COLO829 (cell line): ENCODE data around the gene IFRD1.
"Not testable (repeated sequence)": the region's sequence is repeated elsewhere in the genome, so short reads cannot be mapped to it uniquely, and the experiment has no call there.

Experiments used
- DNase-seq: peaks from one replicate; pipeline ENCODE4 v3.0.0; 2012; ENCODE audit warnings: low spot score

Gene IFRD1

GRCh38 chr7:112488264-112488552 lies 37.9 kb downstream of the IFRD1 start:
- no peak for DNase-seq

DNA sequence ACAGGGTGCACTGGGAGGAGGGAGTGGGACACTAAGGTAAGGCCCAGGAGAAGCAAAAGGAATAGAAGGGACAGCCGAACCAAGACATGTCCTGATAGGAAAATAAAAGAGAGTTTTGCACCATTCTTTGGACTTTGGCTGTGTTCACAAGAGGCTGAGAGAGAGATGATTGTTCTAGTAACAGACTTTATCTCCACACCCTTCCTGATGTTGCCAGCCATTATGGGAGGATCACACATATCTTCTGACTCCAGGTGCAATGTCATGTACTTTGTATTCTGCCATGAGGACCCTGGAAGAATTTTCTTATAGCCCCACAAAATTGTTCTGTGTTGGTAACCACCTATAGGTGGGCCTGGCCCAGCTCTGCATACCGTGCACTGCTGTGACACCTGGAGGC lies 41.9 kb downstream of the IFRD1 start:
- no peak for DNase-seq

GRCh38 chr7:112494656-112495055 lies 44.4 kb downstream of the IFRD1 start:
- no peak for DNase-seq

GRCh38 chr7:112495156-112495788 lies 45.0 kb downstream of the IFRD1 start:
- no peak for DNase-seq

GRCh38 chr7:112495810-112496462 lies 45.7 kb downstream of the IFRD1 start:
- no peak for DNase-seq

- no peak for DNase-seq
Measured at GRCh38 chr7:112497481-112497880, 47.2 kb downstream of the IFRD1 start.

DNA sequence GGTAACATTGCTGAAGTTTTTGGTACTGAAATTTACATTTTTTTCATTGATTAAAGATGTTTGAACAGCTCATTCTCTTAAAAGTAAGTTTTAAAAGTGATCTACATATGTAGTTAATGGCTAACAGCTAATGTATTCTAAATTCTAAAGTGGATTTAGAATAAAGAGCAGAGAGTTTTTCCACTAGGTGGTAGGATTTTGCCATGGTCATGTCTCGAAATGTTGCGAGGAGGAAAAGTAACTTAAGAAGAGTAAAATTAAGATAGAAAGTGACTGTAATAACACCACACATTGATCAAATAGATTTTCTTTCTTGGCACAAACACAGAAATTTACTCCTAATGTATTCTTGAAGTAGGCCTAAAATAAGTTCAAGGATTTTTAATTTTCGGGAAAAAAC lies 50.4 kb downstream of the IFRD1 start:
- no peak for DNase-seq

GRCh38 chr7:112501801-112502503 lies 51.7 kb downstream of the IFRD1 start:
- DNase-seq, result no peak

DNA sequence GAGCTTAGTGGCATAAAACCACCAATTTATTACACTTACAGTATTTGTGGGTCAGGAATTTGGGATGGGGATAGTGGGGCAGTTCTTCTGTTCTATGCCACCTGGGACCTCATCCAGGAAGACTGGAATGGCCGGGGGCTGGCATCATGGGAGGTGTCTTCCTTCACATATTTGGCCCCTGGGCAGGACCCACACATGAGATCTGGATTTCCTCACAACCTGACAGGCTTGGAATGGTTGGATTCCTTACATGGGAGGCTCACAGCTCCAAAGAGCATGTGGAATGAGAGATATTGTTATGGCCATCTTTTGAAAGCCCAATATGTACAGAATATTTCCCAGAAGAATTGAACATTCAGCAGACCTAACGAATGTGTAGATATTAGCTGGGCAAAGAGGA lies 52.4 kb downstream of the IFRD1 start:
- DNase-seq, result no peak

- DNase-seq, result no peak
Measured at GRCh38 chr7:112503361-112503972, 53.2 kb downstream of the IFRD1 start.

DNA sequence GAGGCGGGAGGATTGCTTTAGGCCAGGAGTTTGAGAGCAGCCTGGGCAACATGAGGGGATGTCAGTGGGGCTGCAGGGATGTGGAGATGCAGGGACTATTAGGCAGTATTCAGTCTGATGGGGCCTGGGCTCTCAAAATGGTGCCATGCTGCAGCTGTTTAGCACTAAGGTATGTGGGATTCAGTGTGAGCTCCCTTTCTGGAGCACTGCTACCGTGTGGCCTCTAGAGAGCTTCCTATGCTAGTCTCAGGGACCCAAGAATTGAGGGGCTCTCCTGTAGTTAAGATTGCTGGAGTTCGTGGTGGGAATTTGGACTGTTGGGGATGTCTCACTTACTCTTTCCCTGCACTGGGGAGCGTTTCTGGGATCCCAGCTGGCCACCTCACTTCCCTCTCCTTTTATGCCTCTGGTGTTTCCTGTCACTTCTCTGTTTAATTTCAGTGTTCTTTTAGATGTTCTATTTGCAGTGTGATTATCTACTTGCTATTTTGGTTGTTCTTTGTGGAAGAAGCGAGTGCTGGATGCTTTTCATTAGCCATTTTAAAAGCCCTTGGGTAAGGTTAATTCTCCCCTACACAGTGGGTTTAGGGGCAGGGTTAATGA lies 53.9 kb downstream of the IFRD1 start:
- DNase-seq, result no peak

DNA sequence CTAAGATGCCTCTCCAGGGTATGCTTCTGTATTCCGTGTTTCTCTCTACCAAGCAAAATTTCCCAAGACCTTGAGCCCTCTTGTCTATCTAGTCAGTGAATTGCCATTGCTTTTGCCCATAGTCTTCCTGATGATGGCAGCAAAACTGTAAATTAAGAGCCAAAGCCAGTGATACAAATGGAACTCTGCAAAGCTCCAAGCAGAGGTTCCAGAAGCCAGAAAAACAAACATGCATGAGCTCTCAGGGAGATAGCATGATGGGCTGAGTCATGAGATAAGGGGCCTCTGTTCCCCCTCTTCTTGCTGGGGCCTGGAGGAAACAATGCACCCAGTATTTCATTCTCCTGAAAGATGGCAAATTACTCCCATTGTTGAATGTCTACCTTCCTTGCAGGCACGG lies 55.2 kb downstream of the IFRD1 start:
- DNase-seq, result no peak

DNA sequence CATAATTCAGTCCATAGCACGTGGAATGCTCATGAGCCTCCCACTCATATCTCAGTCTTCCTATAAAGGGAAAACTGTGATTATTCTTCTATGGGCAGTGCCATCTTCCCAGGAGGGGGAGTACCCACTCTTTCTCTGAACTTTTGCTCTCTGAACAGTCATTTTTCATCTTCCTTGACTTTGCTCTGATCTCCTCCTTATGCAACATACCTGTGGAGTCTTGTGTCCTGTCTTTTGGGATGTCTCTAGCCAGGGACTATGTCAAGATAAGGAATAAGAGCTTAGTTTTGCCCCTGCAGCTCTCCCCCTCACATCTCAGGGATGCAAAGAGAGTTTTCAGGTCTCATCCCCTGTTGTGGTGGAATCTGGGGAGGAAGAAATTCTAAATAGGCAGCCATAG lies 58.1 kb downstream of the IFRD1 start:
- no peak for DNase-seq

- no peak for DNase-seq
Measured at GRCh38 chr7:112509402-112509801, 59.1 kb downstream of the IFRD1 start.

- DNase-seq, result no peak
Measured at GRCh38 chr7:112510001-112510742, 59.9 kb downstream of the IFRD1 start.

DNA sequence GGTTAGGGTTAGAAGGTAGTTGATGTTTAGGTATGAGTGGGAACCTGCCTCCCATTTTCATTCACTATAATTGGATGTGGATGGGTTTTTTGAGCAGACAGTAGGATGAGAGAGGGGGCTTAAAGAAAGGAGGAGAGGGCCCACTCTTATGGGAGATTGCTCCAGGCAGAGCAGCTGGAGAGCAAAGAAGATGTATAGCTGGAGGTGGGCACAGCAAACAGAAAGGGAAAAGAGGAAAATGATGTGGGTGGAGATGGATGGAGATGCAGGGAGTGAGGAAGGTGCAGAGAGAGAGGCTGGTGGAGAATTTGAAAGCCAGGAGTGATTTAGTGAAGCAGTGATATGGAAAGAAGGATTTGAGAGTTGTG lies 60.5 kb downstream of the IFRD1 start:
- no peak for DNase-seq

GRCh38 chr7:112511451-112512202 lies 61.4 kb downstream of the IFRD1 start:
- DNase-seq, result no peak

GRCh38 chr7:112512451-112513210 lies 62.4 kb downstream of the IFRD1 start:
- DNase-seq, result no peak

DNA sequence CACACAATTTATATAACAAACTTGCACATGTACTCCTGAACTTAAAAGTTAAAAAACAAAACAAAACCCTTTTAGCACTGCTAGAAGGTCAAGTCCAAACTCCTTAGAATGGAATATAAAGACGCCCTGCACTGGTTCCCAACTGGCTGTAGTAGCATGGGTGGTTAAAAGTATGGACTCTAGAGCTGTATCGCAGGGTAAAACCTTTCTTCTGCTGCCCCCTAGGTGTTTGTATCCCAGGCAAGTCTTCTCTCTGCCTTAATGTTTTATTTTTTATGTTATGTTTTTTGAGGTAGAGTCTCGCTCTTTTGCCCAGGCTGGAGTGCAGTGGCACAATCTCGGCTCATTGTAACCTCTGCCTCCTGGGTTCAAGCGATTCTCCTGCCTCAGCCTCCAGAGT lies 65.7 kb downstream of the IFRD1 start:
- DNase-seq, result no peak

DNA sequence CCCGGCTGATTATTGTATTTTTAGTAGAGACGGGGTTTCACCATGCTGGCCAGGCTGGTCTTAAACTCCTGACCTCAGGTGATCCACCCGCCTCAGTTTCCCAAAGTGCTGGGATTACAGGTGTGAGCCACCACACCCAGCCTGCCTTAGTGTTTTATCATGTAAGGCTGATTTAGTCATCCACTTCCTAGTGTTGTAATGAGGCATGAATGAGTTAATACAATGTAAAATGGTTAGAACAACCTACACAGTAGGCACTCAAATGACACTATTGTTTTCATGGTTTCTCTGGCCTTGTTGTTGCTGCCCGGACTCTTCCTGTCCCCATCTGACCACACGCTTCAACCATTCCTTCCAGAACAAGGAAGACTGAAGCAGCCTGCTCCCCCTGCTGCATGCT lies 66.2 kb downstream of the IFRD1 start:
- DNase-seq, result not testable (repeated sequence)

DNA sequence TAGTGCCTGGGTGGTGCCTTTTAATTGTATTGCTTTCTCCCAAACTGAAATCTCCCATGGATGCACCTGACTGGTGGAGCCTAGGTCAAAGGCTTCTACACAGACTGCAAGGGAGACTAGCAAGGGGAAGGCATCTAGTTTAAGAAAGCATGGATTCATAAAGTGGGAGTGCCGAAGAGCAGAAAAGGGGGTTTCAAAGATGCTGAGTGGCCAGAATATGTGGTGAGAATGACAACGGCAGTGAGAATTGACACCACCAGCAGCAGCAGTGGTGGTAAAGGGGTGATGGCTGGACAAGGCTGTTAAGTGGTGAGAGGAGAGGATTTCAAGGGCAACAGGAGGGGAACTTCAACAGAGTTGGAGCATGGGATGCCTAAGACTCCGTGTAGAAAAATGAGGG lies 67.2 kb downstream of the IFRD1 start:
- DNase-seq, result no peak
